Cerebellar cortex (tissue), 1 donor: ENCODE results near the gene PSMD2.

ENCODE experiments used
- DNase-seq: peaks from one replicate; pipeline ENCODE4 v3.0.0-alpha.2; 2015; ENCODE audit warnings: low spot score

Gene PSMD2

GRCh38 chr3:184317201-184317600, 18.2 kb downstream of the PSMD2 start:
- no peak for DNase-seq

GRCh38 chr3:184320104-184320445, 21.0 kb downstream of the PSMD2 start:
- DNase-seq, result peak; percentile 78

GRCh38 chr3:184321666-184322065, 22.6 kb downstream of the PSMD2 start:
- no peak for DNase-seq

GRCh38 chr3:184322731-184323487, 23.9 kb downstream of the PSMD2 start:
- no peak for DNase-seq

GRCh38 chr3:184323696-184324095, 24.7 kb downstream of the PSMD2 start:
- no peak for DNase-seq

GRCh38 chr3:184325269-184325668, 26.2 kb downstream of the PSMD2 start:
- no peak for DNase-seq

GRCh38 chr3:184325715-184326369, 26.8 kb downstream of the PSMD2 start:
- DNase-seq, result no peak

GRCh38 chr3:184327171-184327570, 28.1 kb downstream of the PSMD2 start:
- no peak for DNase-seq

GRCh38 chr3:184328516-184328915, 29.5 kb downstream of the PSMD2 start:
- no peak for DNase-seq

- no peak for DNase-seq
These were observed 33.5 kb downstream of the PSMD2 start for GRCh38 chr3:184332370-184333090.

GRCh38 chr3:184333190-184333589, 34.1 kb downstream of the PSMD2 start:
- no peak for DNase-seq

- DNase-seq, result no peak
These were observed 34.7 kb downstream of the PSMD2 start for GRCh38 chr3:184333700-184334099.

GRCh38 chr3:184334470-184335158, 35.6 kb downstream of the PSMD2 start:
- DNase-seq, result no peak

- DNase-seq, result peak; percentile 71
These were observed 36.2 kb downstream of the PSMD2 start for GRCh38 chr3:184335291-184335660.

- DNase-seq, result peak; percentile 83
These were observed 36.9 kb downstream of the PSMD2 start for GRCh38 chr3:184335661-184336546.

GRCh38 chr3:184336547-184337398, 37.7 kb downstream of the PSMD2 start:
- peak; percentile 92 for DNase-seq

- peak; percentile 88 for DNase-seq
These were observed 38.3 kb downstream of the PSMD2 start, which contains the start of gene FAM131A for GRCh38 chr3:184337399-184337714. Gene FAM131A (plus strand): TSS chr3:184337600. CDS start chr3:184337631, 31 bp downstream.

GRCh38 chr3:184337981-184338380, 38.9 kb downstream of the PSMD2 start:
- no peak for DNase-seq

- peak; percentile 79 for DNase-seq
These were observed 39.5 kb downstream of the PSMD2 start for GRCh38 chr3:184338511-184338945.

- no peak for DNase-seq
These were observed 40.0 kb downstream of the PSMD2 start for GRCh38 chr3:184339001-184339400.
